SHP77 treated with DMSO at 0.1 percent for 48 hours (cell line): ENCODE results near the gene DOCK3.

Experiments
- DNase-seq: peaks from one replicate; lab custom pipeline; 2025; lab: John Stamatoyannopoulos, UW

Gene DOCK3, protein sequence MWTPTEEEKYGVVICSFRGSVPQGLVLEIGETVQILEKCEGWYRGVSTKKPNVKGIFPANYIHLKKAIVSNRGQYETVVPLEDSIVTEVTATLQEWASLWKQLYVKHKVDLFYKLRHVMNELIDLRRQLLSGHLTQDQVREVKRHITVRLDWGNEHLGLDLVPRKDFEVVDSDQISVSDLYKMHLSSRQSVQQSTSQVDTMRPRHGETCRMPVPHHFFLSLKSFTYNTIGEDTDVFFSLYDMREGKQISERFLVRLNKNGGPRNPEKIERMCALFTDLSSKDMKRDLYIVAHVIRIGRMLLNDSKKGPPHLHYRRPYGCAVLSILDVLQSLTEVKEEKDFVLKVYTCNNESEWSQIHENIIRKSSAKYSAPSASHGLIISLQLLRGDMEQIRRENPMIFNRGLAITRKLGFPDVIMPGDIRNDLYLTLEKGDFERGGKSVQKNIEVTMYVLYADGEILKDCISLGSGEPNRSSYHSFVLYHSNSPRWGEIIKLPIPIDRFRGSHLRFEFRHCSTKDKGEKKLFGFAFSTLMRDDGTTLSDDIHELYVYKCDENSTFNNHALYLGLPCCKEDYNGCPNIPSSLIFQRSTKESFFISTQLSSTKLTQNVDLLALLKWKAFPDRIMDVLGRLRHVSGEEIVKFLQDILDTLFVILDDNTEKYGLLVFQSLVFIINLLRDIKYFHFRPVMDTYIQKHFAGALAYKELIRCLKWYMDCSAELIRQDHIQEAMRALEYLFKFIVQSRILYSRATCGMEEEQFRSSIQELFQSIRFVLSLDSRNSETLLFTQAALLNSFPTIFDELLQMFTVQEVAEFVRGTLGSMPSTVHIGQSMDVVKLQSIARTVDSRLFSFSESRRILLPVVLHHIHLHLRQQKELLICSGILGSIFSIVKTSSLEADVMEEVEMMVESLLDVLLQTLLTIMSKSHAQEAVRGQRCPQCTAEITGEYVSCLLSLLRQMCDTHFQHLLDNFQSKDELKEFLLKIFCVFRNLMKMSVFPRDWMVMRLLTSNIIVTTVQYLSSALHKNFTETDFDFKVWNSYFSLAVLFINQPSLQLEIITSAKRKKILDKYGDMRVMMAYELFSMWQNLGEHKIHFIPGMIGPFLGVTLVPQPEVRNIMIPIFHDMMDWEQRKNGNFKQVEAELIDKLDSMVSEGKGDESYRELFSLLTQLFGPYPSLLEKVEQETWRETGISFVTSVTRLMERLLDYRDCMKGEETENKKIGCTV (N-terminal part only)

DNA sequence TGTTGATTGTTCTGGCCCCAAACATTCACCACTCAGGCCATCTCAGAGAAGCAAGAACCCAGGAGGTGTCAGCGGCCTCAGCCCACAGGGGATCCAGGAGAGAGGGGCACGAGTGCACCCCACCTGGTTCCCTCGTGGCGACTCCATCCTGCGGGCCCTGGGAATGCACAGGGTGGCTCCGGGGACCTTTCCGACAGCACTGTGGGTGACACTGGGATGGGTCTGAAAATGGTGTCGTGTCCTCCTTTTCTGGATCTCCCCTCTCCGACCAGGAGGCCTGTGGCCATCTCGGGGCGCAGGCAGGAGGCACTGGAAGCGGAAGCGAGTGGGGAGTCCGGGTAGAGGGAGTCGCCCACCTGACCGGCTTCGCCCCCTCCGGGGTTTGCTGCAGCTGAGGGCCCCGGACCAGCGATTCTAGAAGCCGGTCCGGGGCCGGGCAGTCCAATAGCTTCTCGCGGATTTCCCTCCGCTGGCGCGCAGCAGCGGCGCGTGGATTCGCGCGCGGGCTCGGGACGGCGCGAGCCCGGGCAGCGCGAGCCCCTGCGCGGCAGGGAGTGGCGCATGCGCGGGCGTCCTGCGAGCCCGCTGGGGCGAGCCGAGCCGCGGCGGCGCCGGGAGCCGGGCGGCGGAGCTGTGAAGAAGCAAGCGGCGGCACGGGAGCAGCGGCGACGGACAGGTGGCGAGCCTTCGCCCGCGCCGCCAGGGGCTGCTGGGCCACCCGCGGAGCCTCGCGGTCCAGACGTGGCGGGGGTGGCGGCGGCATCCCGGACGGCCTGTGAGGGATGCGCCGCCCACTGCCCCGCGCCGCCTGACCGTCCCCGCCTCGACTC, at the start of gene DOCK3:
TSS of gene DOCK3 (plus strand) at position 579 of the 830 bp plus-strand sequence. CDS start 337 bp downstream, outside the sequence.
- no peak for DNase-seq

DNA sequence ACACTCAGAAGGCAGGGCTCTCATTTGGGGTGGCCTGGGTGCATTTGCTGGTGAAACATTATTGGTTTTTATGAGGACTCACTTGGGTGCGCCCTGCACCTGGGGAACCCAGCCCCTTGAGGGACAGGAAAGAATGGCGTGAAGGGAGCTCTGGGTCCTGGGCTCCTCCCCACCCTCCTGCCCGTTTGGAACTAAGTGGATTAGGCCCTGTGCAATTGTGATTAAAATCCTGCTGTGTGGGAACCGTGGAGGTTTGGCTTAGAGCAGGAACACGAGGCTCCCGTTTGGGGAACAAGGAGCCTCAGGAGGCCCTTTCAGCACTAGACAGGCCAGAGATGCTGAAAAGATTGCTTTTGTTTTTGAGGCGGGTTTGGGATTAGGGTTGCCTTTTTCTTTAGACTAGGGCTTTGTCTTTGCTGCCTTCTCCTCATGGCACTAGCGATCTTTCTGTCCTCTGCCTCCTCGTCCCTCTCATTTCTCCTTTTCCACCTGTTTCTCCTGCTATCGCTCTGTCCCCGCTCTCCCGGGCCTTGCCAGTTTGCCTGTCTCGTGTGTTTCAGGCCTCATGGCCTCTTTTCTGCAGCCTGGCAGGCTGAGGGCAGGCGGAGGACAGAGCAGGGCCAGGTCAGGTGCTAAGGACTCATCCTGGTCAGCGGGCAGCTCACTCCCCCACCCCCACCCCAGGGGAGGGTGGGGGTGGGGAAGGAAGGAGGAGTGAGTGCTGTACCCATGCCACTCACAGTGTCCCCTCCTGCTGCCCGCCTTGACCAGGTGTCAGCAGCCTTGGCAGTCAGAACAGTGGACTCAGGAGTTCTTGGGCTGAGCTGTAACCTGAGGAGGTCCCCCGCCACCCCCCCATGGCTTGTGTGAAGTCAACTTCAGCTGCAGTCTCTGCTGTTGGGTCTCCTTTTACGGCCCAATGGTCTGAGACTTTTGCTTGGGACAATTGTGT, 49.2 kb upstream of the DOCK3 start:
- no peak for DNase-seq

DNA sequence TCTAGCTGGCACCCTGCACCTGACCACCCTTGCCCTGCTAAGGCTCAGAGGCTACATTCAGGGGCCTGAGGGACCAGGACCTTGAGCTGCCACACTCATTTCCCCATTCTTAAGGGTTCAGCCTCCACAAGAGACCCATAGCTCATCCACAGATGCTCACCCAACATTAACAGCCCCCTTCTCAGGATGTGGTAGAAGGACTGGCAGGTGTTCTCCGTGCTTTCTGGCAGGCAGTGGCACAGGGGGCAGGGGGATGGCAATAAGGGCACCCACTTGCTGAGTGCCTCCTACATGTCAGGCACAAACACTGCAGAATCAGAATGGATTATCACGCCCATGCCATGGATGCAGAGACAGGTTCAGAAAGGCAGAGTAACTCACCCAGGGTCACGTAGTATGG, 48.3 kb upstream of the DOCK3 start:
- no peak for DNase-seq

DNA sequence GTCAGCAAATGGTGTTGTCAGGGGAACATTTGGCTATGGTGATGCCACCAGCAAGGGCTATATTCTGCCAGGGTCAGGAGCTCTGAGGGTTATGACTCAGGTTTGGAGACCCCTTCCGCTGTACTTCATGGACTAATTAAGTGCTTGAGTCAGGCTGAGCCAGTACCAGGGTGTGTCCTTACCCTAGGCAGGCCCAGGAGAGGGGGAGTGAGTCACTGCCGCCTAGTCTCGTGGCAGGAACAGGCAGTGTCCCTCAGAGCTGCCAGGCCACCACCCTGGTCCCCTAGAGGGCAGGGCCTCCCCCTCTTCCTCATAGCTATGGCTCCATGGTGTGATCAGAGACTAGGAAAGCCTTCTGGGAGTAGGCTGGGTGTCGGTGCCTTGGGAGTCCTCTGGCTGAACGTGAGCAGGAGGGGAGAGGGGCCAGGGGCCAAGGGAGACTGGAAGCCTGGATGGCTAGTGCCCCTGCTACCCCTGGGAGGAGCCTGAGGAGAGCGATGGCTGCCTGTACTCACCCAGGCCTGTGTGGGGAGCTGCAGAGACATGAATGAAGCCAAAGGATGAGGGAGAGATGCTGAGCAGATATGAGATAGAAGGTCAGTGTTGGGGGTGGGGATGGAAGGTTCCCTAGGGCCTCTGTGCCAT, 47.2 kb upstream of the DOCK3 start:
- DNase-seq = no peak

DNA sequence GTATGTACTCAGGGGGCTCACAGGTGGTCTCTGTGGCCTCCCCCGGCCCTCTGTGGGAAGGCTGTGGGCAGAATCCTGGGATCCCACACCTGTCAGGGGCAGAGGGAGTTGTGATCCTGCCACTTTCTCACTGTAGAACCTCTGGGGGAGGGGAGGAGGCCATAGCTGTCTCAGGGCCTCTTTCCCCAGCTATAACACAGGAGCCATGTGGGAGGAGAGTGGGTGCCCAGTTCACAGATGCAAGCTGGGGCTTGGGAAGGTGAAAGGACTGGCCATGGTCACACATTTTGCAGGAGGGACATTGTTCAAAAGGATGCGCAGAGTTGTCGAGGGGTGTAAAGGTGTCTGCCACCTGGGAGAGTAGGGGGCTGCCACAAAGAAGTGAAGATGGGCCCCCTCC, 46.1 kb upstream of the DOCK3 start:
- DNase-seq = no peak

DNA sequence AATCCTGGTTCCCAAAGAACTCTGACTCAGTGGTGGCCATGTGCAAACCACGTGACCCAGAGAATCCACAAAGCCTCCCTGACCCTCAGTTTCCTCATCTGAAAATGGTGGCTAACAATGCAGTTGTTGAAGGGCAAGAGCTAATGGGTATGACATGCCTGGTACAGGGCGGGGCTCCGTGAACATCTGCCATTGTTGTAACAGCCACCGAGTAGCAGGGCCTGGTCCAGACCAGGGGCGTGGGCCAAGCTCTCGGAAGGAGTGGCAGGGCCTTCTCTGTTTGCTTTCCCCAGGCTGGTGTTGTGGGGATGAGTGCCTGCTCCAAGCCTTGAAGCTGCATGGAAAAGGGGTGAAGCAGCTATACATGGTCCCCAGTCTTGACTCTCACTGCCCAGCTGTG, 44.3 kb upstream of the DOCK3 start:
- DNase-seq = no peak

DNA sequence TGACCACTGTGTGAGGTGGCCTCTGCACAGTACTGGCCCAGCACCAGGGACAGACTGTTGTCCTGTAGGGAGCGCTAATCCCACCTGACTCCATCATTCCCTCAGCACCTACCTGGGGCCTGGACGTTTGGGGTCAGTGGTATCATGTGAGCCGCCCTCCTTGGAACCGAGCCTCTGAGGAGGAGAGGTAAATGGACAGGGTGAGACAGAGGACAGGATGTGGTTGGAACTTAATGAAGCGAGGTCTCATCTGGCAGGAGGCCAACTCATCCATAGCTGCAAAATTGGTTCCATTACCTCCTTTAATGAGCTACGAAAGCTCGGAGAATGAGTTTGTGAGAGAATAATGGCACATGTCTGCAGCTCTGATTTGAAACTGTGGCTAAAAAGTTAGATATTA, 43.9 kb upstream of the DOCK3 start:
- no peak for DNase-seq

DNA sequence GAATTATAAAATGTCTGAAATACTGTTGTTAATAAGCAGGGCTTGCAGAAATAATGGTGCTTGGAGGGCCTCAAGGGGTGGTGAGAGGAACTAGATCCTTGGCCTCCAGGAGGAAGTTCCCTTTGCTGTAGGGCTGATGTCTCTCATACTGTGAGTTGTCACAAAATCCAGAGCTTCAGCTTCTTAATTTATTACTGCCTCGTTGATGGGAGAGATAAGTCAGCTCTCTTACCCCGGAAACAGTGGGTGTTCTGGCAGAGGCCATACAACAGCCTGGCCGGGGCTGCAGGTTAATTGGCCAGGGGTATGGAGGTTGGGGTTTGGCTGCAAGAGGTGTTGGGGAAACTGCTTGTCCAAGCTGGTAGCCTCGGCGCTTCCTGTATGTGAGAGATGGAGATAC, 42.3 kb upstream of the DOCK3 start:
- no peak for DNase-seq

DNA sequence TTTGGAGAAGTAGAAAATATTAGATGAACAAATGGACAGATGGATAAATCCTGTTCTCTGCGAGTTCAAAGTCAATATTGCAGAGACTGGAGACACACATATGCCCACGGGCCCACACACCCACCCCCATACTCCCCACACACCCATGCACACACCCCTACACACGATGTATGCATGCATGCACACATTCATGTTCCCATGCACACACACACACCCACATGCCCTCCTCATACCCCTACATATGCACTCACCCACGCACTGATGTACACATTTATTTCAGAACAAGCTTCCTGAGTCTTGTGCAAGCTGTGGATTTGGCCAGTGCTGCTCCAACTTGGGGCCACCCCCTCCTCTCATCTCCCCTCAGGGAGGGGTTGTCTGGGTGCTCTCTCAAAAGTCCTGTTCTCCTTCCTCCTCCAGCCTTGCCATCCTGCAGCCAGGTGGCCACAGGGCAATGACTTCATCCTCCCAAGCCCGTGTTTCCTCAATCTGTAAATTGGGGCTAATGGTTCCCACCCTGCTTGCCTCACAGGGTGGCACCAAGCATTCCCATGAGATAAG, 41.4 kb upstream of the DOCK3 start:
- no peak for DNase-seq

DNA sequence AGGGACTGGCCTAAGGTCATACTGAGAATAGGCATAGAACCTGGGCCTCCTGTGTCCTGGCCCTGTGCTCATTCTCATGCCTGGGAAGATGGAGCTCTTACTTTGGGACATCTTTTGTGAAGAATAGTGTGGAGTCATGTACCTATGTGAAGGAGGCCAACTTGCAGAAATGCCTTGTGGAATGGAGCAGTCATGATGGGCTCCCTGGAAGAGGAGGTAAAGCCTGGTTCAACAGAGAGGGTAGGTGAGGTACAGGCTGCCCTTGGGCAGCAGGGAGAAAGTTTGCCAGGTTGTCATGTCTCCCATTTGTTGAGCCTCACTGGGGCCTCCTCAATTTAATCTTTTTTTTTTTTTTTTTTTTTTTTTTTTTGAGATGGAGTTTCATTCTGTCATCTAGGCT, 39.7 kb upstream of the DOCK3 start:
- DNase-seq = no peak

DNA sequence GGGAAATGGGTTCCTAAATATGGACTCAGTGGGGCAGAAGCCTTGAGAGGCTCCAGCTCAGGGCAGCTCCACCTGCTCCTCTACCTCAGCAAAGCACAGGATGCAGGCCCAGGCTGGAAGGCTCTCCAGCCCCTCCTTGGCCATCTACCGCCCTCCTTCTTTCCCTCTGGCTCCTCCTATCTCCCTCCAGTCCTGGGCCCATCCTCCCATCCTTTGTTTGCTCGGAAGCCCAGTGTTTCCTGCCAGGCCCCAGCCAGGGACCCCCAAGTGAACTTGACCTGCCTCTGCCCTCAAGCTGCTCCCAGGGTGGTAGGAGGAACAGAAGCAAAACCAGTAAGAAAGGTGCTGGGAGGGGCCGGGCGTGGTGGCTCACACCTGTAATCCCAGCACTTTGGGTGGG, 37.7 kb upstream of the DOCK3 start:
- DNase-seq = no peak

DNA sequence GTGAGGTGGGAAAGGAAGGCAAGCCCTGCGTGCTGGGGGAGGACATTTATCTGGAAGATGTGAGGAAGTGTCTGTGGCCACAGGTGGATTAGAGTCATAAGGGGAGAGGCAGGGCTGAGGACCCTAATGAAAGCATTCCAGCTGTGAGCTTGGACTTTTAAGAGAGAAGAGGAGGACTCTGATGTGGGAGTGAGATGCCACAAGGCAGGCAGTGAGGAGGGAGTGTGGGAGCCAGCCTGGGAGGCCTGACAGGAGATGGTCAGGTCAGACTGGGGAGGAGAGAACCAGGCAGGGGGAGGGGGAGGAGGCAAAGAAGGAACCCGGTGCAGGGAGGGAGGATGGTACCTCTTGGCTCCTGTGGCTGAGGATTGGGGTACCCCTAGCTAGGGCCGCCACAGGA, 36.8 kb upstream of the DOCK3 start:
- no peak for DNase-seq

DNA sequence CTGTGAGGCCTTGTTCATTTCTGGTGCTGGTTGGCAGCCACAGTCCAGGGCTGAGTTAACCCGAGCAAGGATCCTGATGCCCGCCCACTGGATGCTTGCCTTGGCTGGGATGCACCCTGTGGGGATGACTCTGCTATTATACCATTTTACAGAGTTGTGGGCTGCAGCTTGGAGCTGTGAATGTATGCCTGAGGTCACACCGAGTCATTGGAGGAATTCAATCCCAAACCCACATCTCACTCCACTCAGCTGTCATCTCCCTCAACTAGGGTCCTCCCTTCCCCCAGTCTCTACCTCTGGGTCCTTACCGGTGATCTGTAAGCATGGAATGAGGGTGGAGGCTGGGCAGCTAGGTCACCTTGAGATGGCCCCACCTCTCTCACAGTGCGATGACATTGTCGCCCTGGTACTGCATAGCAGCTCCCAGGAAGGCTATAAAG, 35.7 kb upstream of the DOCK3 start:
- no peak for DNase-seq

DNA sequence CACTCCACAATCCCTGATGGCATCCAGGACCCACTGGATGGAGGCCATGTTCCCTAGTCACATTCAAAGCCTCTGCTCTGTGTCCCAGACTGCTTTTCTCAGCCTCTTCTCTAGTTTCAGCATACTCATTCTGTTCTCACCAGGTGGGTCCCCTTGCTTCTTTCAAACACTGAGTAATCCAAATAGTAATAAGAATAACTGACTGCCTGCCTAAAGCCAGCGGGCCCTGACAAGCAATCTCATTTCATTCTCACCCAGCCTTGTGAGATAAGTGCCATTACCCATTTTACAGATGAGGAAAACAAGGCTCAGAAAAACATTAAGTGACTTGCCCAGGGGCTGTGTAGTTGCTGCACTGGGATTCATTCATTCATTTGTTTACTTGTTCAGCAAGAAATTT, 32.3 kb upstream of the DOCK3 start:
- no peak for DNase-seq

DNA sequence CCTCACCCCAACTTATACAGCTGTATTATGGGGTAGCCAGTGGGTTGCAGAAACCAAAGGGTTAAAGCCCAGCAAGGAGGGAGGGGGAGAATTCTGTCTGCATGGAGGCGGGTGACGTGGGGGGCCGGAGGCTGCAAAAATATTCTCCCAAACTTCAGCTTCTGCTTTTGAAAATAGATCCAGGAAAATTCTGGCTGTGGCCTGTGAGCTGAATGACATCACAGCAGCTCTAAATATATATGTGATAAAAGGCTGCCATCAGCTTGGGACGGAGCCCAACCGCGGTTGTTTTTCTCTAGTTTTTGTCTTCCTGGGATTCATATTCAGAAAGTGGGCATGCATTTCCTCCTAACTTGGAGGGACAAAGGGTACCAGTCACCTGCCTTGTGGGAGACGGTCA, 30.2 kb upstream of the DOCK3 start:
- no peak for DNase-seq

DNA sequence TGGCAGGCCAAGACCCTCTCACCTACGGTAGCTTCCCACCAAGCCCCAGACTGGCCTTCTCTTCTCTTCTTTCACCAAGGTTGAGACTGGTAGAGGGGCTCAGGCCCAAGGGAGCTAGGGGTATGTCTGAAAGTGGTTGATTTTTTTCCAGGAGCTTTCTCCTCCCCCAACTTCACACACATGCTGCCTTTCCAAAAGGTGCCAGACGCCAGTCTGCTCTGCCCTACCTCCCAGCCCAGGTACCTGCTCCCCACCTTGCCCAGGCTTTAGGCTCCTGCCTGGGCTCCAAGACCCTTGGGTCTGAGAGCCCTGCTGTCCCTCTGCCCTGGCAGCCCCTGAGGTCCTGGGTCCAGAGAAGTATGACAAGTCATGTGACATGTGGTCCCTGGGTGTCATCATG, 29.3 kb upstream of the DOCK3 start:
- no peak for DNase-seq

DNA sequence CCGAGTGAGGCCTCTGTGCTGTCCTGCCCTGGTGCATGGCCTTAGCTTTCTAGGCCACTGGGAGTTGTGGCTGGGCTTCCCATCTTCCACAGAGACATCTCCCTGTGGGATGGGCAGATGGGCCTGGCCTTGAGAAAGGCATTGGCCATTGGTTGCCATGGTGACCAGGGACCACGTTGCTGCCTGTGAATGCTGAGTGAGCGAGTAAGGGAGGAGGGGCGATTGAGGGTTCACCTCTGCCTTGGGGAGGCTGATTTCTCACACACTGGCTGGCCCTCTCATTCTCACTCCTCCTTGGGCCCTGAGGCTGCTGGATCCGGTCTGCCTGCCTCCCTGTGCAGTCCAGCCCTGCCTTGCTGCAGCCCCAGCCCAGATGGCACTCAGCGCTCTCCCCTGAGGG, 26.4 kb upstream of the DOCK3 start:
- DNase-seq = no peak

DNA sequence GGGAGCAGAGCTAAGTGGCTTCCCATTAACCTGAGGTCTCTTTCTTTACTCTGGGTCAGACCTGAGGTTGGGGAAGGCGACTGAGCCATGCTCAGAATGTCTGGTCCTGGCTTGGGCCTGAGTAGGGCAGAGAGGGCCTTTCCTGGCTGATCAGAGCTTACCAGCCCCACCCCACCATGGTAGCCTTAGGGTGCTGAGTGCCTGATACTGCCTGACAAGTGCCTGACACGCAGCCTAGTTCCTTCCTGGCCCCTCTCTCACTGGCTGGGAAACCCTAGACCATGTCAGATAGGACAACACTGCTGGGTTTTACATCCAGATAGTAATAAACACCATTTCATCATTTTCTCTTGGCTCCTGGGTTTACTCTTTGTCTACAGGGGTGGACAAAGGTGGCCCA, 25.8 kb upstream of the DOCK3 start:
- no peak for DNase-seq

DNA sequence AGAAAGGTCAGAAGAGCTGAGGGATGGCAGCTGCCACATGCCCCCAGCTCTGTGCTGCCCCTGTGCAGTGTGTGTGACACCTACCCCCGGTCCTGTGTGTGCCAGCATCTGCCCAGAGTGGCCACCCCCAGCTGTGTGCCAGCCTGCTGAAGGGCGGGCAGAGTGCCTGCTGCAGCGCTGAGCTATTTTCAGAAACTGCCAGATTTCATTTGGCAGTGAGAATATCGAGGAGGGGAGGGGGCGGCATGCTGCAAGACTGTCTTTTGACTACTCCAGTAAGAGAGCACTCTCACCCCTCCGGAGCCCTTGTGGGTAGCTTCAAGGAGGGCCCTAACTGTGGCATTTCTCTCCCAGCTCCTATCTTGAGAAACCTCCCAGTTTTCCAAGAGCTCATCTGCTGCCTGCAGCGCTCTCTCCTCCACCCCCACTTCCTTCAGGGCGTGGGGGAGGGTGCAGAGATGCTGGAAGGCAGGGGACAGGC, 25.2 kb upstream of the DOCK3 start:
- DNase-seq = no peak
